LHCN-M2 (cell line): ENCODE data around the gene JAKMIP2. TPM values are rescaled to one million over a fixed set of nuclear protein-coding genes. Genes with fewer than 3 reads are reported as not detected.
"Not testable (repeated sequence)": the region's sequence is repeated elsewhere in the genome, so short reads cannot be mapped to it uniquely, and the experiment has no call there.

ENCODE experiments used
- DNase-seq: peaks from one replicate; pipeline ENCODE4 v3.0.0-alpha.2; 2012; ENCODE audit warnings: low read depth
- total RNA-seq: library from RNA; depleted of rRNA; stranded (reverse); fragments of >200 nt; gene quantifications from 2 replicates; pipeline ENCODE4 v1.2.3, GENCODE V29; 2014

JAKMIP2 gene
- total RNA-seq, 1 experiment from 2014 or later: 0.52 TPM

- DNase-seq: no peak
Measured at GRCh38 chr5:147659166-147659929, 123.2 kb downstream of the JAKMIP2 start.

- DNase-seq: no peak
Measured at GRCh38 chr5:147658293-147658932, 124.1 kb downstream of the JAKMIP2 start.

- DNase-seq: no peak
Measured at GRCh38 chr5:147648597-147648996, 133.9 kb downstream of the JAKMIP2 start.

- no peak for DNase-seq
Measured at GRCh38 chr5:147645197-147645596, 137.3 kb downstream of the JAKMIP2 start.

GRCh38 chr5:147644460-147644859 lies 138.1 kb downstream of the JAKMIP2 start:
- no peak for DNase-seq

GRCh38 chr5:147643142-147643541 lies 139.4 kb downstream of the JAKMIP2 start:
- no peak for DNase-seq

GRCh38 chr5:147642666-147643065 lies 139.9 kb downstream of the JAKMIP2 start:
- no peak for DNase-seq

GRCh38 chr5:147639321-147639720 lies 143.2 kb downstream of the JAKMIP2 start:
- DNase-seq: no peak

- no peak for DNase-seq
Measured at GRCh38 chr5:147636729-147636984, 145.9 kb downstream of the JAKMIP2 start.

GRCh38 chr5:147635882-147636728 lies 146.4 kb downstream of the JAKMIP2 start:
- no peak for DNase-seq

- DNase-seq: not testable (repeated sequence)
Measured at GRCh38 chr5:147635439-147635838, 147.1 kb downstream of the JAKMIP2 start.

GRCh38 chr5:147633173-147633572 lies 149.4 kb downstream of the JAKMIP2 start:
- DNase-seq: no peak

GRCh38 chr5:147631428-147632003 lies 151.0 kb downstream of the JAKMIP2 start:
- no peak for DNase-seq

GRCh38 chr5:147629196-147629595 lies 153.3 kb downstream of the JAKMIP2 start:
- DNase-seq: no peak

GRCh38 chr5:147628058-147628895 lies 154.3 kb downstream of the JAKMIP2 start:
- DNase-seq: peak; percentile 49

- no peak for DNase-seq
Measured at GRCh38 chr5:147626464-147626863, 156.1 kb downstream of the JAKMIP2 start.

- DNase-seq: no peak
Measured at GRCh38 chr5:147621016-147621415, 161.5 kb downstream of the JAKMIP2 start.

- no peak for DNase-seq
Measured at GRCh38 chr5:147619281-147619878, 163.1 kb downstream of the JAKMIP2 start.

GRCh38 chr5:147617711-147618350 lies 164.7 kb downstream of the JAKMIP2 start:
- no peak for DNase-seq

GRCh38 chr5:147617191-147617606 lies 165.3 kb downstream of the JAKMIP2 start:
- DNase-seq: no peak
